RPMI7951 (cell line): Measurements from ENCODE around the gene MAPKAP1. TPM values are rescaled to one million over a fixed set of nuclear protein-coding genes. Genes with fewer than 3 reads are reported as not detected.
"Not testable (repeated sequence)": the region's sequence is repeated elsewhere in the genome, so short reads cannot be mapped to it uniquely, and the experiment has no call there.

Source experiments
- DNase-seq: peaks from one replicate; pipeline ENCODE4 v3.0.0-alpha.2; 2012; ENCODE audit warnings: low read depth
- total RNA-seq: library from RNA; depleted of rRNA; stranded (reverse); fragments of >200 nt; shearing (Covaris generic); gene quantifications from 2 replicates; pipeline ENCODE4 v1.2.3, GENCODE V29; 2014

Gene MAPKAP1
- total RNA-seq, 1 experiment from 2014 or later = 60.6 TPM

GRCh38 chr9:125608489-125609224 is 98.4 kb downstream of the MAPKAP1 start:
- DNase-seq = no peak

- DNase-seq = no peak
These were observed 102.8 kb downstream of the MAPKAP1 start for GRCh38 chr9:125604196-125604595.

- DNase-seq = no peak
These were observed 103.5 kb downstream of the MAPKAP1 start for GRCh38 chr9:125603478-125604021.

GRCh38 chr9:125601961-125602360 is 105.0 kb downstream of the MAPKAP1 start:
- no peak for DNase-seq

- DNase-seq = no peak
These were observed 106.8 kb downstream of the MAPKAP1 start for GRCh38 chr9:125600194-125600593.

- no peak for DNase-seq
These were observed 112.8 kb downstream of the MAPKAP1 start for GRCh38 chr9:125594223-125594610.

GRCh38 chr9:125593581-125594222 is 113.3 kb downstream of the MAPKAP1 start:
- peak; percentile 50 for DNase-seq

- DNase-seq = no peak
These were observed 115.1 kb downstream of the MAPKAP1 start for GRCh38 chr9:125591888-125592287.

- DNase-seq = no peak
These were observed 115.8 kb downstream of the MAPKAP1 start for GRCh38 chr9:125591245-125591644.

GRCh38 chr9:125589287-125589686 is 117.7 kb downstream of the MAPKAP1 start:
- DNase-seq = no peak

- DNase-seq = no peak
These were observed 119.1 kb downstream of the MAPKAP1 start for GRCh38 chr9:125587819-125588460.

- no peak for DNase-seq
These were observed 120.9 kb downstream of the MAPKAP1 start for GRCh38 chr9:125586172-125586511.

- no peak for DNase-seq
These were observed 121.4 kb downstream of the MAPKAP1 start for GRCh38 chr9:125585503-125586171.

GRCh38 chr9:125580701-125581286 is 126.2 kb downstream of the MAPKAP1 start:
- no peak for DNase-seq

- no peak for DNase-seq
These were observed 127.7 kb downstream of the MAPKAP1 start for GRCh38 chr9:125579030-125579932.

- DNase-seq = no peak
These were observed 132.7 kb downstream of the MAPKAP1 start for GRCh38 chr9:125574126-125574877.

GRCh38 chr9:125572461-125572860 is 134.5 kb downstream of the MAPKAP1 start:
- DNase-seq = not testable (repeated sequence)

- not testable (repeated sequence) for DNase-seq
These were observed 135.2 kb downstream of the MAPKAP1 start for GRCh38 chr9:125571824-125572223.

GRCh38 chr9:125570246-125570645 is 136.8 kb downstream of the MAPKAP1 start:
- DNase-seq = no peak

GRCh38 chr9:125568621-125569020 is 138.4 kb downstream of the MAPKAP1 start:
- peak; percentile 48 for DNase-seq
